HG02642 (cell line): ENCODE measurements around the gene SDK2.

ENCODE experiments used
- ATAC-seq: cut with Tn5 transposase; IDR thresholded peaks from one replicate; pipeline ENCODE4 v1.9.1; 2021; ENCODE audit warnings: mild to moderate bottlenecking; ENCODE audit not compliant: unreplicated experiment, poor library complexity

The SDK2 gene

GRCh38 chr17:73437826-73438225, 206.4 kb downstream of the SDK2 start:
- ATAC-seq = no peak

- no peak for ATAC-seq
These were observed 207.3 kb downstream of the SDK2 start for GRCh38 chr17:73436954-73437353.

GRCh38 chr17:73435412-73435811, 208.8 kb downstream of the SDK2 start:
- ATAC-seq = no peak

GRCh38 chr17:73434154-73434553, 210.1 kb downstream of the SDK2 start:
- no peak for ATAC-seq

- ATAC-seq = no peak
These were observed 210.7 kb downstream of the SDK2 start for GRCh38 chr17:73433501-73433900.

GRCh38 chr17:73432624-73433190, 211.5 kb downstream of the SDK2 start:
- no peak for ATAC-seq

- no peak for ATAC-seq
These were observed 212.6 kb downstream of the SDK2 start for GRCh38 chr17:73431401-73432205.

GRCh38 chr17:73430848-73431247, 213.4 kb downstream of the SDK2 start:
- ATAC-seq = no peak

GRCh38 chr17:73430165-73430680, 214.0 kb downstream of the SDK2 start:
- ATAC-seq = no peak

- peak; percentile 85 for ATAC-seq
These were observed 214.6 kb downstream of the SDK2 start for GRCh38 chr17:73429440-73430164.

GRCh38 chr17:73427198-73427597, 217.0 kb downstream of the SDK2 start:
- ATAC-seq = no peak

- ATAC-seq = no peak
These were observed 219.7 kb downstream of the SDK2 start for GRCh38 chr17:73424571-73424970.

GRCh38 chr17:73423806-73424205, 220.4 kb downstream of the SDK2 start:
- no peak for ATAC-seq

GRCh38 chr17:73423159-73423715, 221.0 kb downstream of the SDK2 start:
- no peak for ATAC-seq

GRCh38 chr17:73422121-73422520, 222.1 kb downstream of the SDK2 start:
- no peak for ATAC-seq

- no peak for ATAC-seq
These were observed 223.3 kb downstream of the SDK2 start for GRCh38 chr17:73420897-73421296.

GRCh38 chr17:73419881-73420280, 224.4 kb downstream of the SDK2 start:
- ATAC-seq = no peak

GRCh38 chr17:73419051-73419450, 225.2 kb downstream of the SDK2 start:
- ATAC-seq = no peak

- no peak for ATAC-seq
These were observed 228.5 kb downstream of the SDK2 start for GRCh38 chr17:73415782-73416181.

GRCh38 chr17:73414171-73414955, 229.9 kb downstream of the SDK2 start:
- ATAC-seq = no peak
